ENCODE data around the gene PBX4. TPM values are rescaled to one million over a fixed set of nuclear protein-coding genes. Genes with fewer than 3 reads are reported as not detected.

PBX4 gene
- total and polyA plus RNA-seq, 2 donors (not counting 3 experiments of a cell fraction or from before 2014, with no cell fraction given): not detected

DNA sequence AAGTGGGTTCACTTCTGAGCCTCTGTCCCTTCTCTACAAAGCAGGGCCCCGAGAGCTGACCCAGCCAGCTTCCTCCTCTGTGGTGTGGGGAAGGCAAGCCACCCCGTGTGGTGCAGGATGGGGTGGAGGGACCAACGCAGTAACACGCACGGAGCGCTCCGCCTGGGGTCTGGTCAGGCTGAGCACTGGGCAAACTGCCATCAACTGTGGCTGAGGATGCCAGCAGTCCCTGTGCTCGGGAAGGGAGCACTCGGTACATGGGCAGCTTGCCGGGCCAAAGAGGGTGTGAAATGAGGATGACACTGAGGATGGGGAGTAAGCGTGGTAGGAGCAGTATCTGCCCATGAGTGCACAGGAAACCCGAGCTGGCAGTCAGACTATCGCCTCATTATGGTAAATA, 32.6 kb upstream of the PBX4 start:
- dilution Hi-C loops (cut with MboI; ENCODE audit: extremely low pct_ligation_motif_present, low sequenced_read_pairs) (no loop called here), intact Hi-C loops (cut with micrococcal nuclease) (no loop called here)
- no peak overlapping the region for H3K9ac ChIP-seq (replicated peaks; ENCODE audit: extremely low read depth, insufficient read depth, low read length)
- no peak for DNase-seq (ENCODE audit: low read depth, low spot score)
- no peaks in the 10 kb centered on the region for H3K4me1 ChIP-seq (ENCODE audit: control insufficient read depth, extremely low read depth, insufficient read depth, low read length)
- no peak overlapping the region for H3K4me3 ChIP-seq (replicated peaks in 1 of 3; ENCODE audit: insufficient read depth in 1 of 3, low read depth in 1 of 3, low read length in 3 of 3)
- FAIRE-seq: no peak
- ChIA-PET CTCF (interaction anchor here (0.9 kb wide), 1 partner anchor 12 kb away, joined by 6 read pairs; the partner anchor contains the start of gene ATP13A1), POLR2A (no interaction called here)
- no peaks in the 10 kb centered on the region for H3K9me3 ChIP-seq (replicated peaks; ENCODE audit: control insufficient read depth, insufficient read depth, low read length)
- no peaks in the 10 kb centered on the region for H3K9me1 ChIP-seq (replicated peaks; ENCODE audit: control insufficient read depth, extremely low read depth, insufficient read depth, low read length)
- no peak overlapping the region for H2AFZ ChIP-seq (ENCODE audit: low read depth, low read length)
- H3K4me2 ChIP-seq (ENCODE audit: insufficient read depth, low read length): no peak overlapping the region
- no peak overlapping the region for H3K27ac ChIP-seq (ENCODE audit: insufficient read depth, low read depth, low read length)
- no peaks in the 10 kb centered on the region for H3K27me3 ChIP-seq (ENCODE audit: control insufficient read depth in 2 of 2, insufficient read depth in 2 of 2, low read length in 2 of 2)
- no peaks in the 10 kb centered on the region for H3K79me2 ChIP-seq (ENCODE audit: control insufficient read depth, insufficient read depth, low read length)
- no peaks in the 10 kb centered on the region for H4K20me1 ChIP-seq (replicated peaks; ENCODE audit: control insufficient read depth, extremely low read depth, insufficient read depth, low read length)
- no TSS peak for BruUV-seq (replicated peaks)
- no peak for TF ChIP-seq JUN (IDR thresholded peaks at IDR 0.05; ENCODE audit: borderline replicate concordance, insufficient read depth, insufficient read length, low read depth)
- TF ChIP-seq POLR2A (IDR thresholded peaks at IDR 0.05; ENCODE audit: low read depth, low read length): no peak
- TF ChIP-seq POLR2AphosphoS5 (IDR thresholded peaks at IDR 0.05; ENCODE audit: insufficient read depth, low read depth, low read length): no peak
- TF ChIP-seq, protein P1, sequence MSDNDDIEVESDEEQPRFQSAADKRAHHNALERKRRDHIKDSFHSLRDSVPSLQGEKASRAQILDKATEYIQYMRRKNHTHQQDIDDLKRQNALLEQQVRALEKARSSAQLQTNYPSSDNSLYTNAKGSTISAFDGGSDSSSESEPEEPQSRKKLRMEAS (IDR thresholded peaks at IDR 0.05; ENCODE audit: insufficient read depth, insufficient read length): no peak
- TF ChIP-seq MYC (IDR thresholded peaks at IDR 0.05; ENCODE audit: low read depth, low read length): no peak
- TF ChIP-seq, protein P2, sequence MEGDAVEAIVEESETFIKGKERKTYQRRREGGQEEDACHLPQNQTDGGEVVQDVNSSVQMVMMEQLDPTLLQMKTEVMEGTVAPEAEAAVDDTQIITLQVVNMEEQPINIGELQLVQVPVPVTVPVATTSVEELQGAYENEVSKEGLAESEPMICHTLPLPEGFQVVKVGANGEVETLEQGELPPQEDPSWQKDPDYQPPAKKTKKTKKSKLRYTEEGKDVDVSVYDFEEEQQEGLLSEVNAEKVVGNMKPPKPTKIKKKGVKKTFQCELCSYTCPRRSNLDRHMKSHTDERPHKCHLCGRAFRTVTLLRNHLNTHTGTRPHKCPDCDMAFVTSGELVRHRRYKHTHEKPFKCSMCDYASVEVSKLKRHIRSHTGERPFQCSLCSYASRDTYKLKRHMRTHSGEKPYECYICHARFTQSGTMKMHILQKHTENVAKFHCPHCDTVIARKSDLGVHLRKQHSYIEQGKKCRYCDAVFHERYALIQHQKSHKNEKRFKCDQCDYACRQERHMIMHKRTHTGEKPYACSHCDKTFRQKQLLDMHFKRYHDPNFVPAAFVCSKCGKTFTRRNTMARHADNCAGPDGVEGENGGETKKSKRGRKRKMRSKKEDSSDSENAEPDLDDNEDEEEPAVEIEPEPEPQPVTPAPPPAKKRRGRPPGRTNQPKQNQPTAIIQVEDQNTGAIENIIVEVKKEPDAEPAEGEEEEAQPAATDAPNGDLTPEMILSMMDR (IDR thresholded peaks at IDR 0.05; ENCODE audit: extremely low read depth in 1 of 2, insufficient read depth in 1 of 2, low read depth in 1 of 2, low read length in 2 of 2): no peak
- no peak for TF ChIP-seq GATA2 (IDR thresholded peaks at IDR 0.05; ENCODE audit: insufficient read depth, insufficient read length, low read depth, low read length)
- no peak for TF ChIP-seq FOS (IDR thresholded peaks at IDR 0.05; ENCODE audit: borderline replicate concordance, insufficient read depth, low read length)
- TF ChIP-seq EZH2 (IDR thresholded peaks at IDR 0.05; ENCODE audit: borderline replicate concordance, low read depth, low read length, severe bottlenecking): no peak
- H3K36me3 ChIP-seq (ENCODE audit: control insufficient read depth in 2 of 2, extremely low read depth in 1 of 2, insufficient read depth in 2 of 2, low read length in 2 of 2): peaks cover 5 to 76% of the 10 kb centered on the region in 2 experiments
